ENCODE data around the gene MXRA7.
"Not testable (repeated sequence)": the region's sequence is repeated elsewhere in the genome, so short reads cannot be mapped to it uniquely, and the experiment has no call there.

Gene MXRA7

DNA sequence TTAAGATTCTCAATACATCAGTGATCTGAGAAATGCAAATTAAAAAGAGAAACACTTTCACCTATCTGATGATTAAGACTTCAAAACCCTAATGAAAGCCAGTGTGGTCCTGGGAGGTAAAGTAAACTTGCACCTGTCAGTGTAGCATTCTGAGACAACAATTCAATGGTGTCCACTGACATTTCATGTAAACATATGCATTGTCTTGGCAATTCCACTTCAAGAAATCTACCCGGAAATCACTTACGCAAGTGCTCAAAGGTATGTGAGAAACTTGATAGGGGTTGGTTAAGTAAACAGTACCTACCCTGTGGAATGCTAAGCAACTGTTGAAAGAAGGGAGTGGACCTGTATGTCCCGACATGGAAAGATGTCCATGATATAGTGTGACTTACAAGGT lies 69.3 kb downstream of the MXRA7 start:
- no peak for DNase-seq

DNA sequence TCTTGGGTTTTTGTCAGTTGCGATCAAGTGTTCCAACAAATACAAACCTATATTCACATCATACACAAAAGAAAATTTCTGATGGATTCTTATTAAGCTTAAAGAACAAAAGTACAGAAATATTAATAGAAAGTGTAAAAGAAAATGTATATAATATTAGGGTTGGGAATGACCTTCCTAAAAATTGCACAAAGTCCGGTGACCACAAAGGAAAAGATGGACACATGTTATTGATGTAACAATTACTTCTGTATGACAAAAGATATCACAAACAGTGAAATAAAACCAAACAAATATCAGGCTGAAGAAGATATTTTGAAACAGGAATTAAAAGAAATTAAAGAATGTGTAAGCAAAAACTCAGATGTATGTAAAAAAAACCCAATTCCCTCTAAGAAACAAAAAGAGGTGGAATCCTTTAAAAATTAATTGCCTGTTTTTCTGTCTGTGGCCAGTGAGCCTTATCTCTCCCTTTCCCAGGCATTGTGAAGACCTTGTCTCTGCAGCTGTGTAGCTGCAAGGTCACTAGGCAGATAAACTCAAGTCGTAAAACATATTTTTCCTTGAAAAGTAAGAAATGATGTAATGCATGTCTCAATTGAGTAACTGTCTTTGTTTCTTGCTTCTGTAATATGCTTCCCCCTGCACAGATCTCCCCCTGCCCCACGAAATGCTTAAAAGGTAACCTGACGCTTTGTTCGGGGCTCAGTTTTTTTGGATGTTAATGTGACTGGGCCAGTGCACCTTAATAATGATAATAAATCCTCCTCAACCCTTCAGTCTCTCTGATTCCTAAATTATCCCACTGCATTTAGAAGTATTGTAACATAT lies 70.0 kb downstream of the MXRA7 start:
- DNase-seq, result no peak

DNA sequence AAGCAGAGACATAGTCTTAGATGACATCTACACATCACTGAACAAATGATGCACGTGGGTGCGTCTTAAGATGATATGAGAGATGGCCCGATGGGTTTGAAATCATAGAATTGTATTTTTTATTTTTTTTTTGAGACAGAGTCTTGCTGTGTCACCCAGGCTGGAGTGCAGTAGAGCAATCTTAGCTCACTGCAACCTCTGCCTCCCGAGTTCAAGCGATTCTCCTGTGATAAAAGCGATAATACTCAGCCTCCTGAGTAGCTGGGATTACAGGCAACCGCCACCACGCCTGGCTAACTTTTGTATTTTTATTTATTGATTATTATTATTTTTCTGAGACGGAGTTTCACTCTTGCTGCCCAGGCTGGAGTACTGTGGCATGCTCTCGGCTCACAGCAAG lies 72.5 kb downstream of the MXRA7 start:
- no peak for DNase-seq

DNA sequence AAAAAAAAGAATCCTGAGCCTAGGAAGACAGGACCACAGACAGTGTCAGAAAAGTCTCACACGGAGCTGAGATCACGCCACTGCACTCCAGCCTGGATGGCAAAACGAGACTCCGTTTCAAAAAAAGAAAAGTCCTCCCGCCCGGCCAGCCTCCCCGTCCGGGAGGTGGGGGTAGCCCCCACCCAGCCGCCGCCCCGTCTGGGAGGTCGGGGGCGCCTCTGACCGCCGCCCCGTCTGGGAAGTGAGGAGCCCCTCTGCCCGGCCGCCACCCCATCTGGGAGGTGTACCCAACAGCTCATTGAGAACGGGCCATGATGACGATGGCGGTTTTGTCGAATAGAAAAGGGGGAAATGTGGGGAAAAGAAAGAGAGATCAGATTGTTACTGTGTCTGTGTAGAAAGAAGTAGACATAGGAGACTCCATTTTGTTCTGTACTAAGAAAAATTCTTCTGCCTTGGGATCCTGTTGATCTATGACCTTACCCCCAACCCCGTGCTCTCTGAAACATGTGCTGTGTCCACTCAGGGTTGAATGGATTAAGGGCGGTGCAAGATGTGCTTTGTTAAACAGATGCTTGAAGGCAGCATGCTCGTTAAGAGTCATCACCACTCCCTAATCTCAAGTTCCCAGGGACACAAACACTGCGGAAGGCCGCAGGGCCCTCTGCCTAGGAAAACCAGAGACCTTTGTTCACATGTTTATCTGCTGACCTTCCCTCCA lies 74.1 kb downstream of the MXRA7 start:
- not testable (repeated sequence) for DNase-seq

DNA sequence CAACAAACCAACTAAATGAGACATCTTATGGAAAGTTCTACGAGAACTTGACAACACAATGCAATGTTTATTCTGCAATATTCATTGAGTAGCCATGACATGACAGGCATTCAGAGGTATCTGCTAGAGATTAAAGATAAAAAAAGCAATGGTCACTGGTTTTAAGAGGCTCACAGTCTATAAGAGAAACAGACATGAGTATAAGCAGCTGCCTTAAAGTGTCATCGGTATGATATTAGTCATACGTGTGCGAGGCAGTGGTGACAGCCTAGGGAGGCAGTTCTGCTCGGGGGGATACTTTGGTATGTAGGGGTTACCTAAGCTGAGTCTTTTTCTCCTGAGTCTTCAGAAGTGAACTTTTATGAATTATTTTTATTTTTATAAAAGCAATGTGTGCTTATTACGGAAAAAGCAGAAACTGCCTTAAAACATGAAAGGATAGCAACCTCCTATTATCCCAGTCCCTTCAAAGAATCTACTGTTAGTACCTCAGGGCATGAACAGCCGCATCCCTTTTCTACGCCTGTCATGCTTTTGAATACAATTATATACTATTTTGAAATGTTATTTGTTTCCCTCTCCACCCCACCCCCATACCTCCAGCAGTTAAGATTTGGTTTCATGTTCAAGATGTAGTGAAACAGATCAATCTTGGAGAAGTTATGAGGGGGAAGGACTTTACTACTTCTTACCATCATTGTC lies 75.0 kb downstream of the MXRA7 start:
- DNase-seq, result no peak

DNA sequence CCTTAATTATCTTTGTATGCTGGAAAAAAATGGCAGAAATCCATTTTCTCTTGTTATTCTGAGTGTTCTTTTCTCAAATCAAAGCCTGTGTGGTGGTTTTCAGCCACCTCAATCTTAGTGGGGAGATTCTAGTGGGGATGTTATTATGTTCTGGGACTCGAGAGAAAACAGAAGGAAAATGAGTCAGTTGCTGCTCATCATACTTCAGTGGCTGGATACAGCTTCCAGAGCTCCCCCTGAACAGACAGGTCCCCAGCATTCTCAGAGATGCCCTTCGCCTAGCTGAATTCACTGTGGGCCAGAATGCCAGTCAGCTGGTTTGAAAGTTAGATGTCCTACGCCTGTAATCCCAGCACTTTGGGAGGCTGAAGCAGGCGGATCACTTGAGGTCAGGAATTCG lies 75.7 kb downstream of the MXRA7 start:
- DNase-seq, result no peak

DNA sequence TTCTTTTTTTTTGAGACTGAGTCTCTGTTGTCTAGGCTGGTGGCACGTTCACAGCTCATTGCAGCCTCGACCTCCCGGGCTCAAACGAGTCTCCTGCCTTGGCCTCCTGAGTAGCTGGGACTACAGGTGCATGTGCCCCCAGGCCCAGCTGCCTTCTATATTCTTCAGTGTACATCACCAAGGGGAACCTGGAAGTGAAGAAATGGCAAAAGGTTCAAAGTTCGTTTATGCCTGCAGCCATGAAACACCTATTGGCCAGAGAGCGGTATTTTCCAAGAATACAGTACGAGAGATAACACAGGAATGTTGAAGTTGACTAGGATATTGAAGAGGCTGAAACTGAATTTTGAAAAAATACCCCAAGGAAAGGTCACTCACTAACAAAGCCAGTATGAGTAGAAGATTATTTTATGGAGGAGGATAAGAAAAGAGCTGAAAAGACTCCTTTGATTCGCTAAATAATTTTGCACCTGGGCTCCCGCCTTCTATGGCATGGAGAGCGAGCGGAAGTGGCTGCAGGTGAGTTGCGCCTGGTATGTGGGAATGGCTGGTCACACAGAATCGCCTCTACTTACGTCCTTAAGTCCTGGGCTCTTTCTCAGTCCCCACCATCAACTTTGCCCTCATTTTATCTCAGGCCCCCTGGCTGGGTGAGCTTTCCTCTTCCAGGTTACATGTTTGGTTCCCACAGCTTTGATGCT lies 77.0 kb downstream of the MXRA7 start:
- DNase-seq, result no peak

DNA sequence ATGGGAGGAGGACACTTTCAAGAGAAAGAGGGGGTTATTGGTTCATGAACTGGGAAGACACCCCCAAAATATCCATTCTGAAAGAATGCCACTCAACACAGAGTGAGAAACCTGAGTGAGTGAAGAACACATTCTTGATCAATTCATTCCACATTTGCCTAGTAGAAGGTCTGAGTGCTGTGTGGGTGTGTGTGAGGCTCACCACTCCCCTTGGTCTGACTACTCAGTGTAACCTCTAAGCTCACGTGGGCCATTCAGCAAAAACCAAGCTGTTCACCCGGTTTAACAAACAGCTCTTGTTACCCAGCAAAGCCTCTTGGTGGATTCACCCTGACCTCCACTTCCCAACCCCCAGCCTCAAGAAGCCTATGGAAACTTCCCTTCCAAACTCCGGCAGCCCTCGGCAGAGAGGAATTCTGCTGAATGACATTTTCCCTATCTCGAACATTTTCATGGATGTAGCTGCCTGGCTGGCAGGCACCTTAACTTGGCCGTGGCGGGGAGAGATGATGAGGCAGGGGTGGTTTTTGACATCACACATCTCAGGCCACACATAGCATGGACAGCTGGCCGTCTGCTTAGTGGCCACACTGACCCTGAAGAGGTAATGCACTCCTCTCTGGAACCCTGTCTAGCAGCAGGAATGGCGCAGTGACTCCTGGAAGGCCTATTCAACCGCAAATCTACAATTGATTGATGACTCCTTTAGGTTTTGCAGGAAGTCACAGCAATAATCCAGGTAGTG lies 78.8 kb downstream of the MXRA7 start:
- no peak for DNase-seq

DNA sequence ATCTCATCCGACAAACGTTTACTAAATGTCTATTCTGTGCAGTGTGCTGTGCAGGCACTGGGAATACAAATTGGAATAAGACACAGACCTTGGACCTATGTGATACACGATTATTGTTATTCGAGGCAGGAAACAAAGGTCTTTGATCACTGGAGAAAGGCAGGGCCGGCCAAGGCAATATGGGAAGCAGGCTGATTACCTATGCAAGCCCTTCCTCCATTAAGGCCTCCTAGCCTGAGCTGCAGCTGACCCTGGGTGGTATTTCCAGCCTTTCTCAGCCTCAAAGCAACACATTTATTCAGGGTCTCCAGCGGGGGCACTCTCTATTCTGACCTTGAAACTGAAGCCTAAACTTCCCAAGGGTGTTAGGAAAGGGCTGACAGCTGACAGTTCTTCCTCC lies 80.6 kb downstream of the MXRA7 start:
- no peak for DNase-seq

All from activated CD8-positive, alpha-beta memory T cell treated with anti-CD3 and anti-CD28 coated beads, Interleukin-2, amount 50 U/mL, for 48 hours (primary cell).